H1 (cell line): Measurements from ENCODE around the gene YPEL5. TPM values are rescaled to one million over a fixed set of nuclear protein-coding genes. Genes with fewer than 3 reads are reported as not detected.

ENCODE experiments used
- CTCF ChIA-PET: fragments of 300-600 bp; sonication (Branson Sonifier 250); formaldehyde crosslinking; loops from one replicate; lab custom pipeline; 2021; ENCODE audit not compliant: partially characterized antibody; lab: Charles Lee
- POLR2A ChIA-PET: fragments of 300-600 bp; sonication (Branson Sonifier 250); formaldehyde crosslinking; loops from one replicate; lab custom pipeline; 2021; ENCODE audit warnings: inconsistent platforms; ENCODE audit not compliant: partially characterized antibody; lab: Charles Lee
- DNase-seq, 2 experiments: peaks; one replicate each; pipeline versions ENCODE4 v3.0.0 to v3.0.0-alpha.2; 2010 to 2022; ENCODE audit warnings: low spot score in 2 of 2, low read depth in 1 of 2, mixed read lengths in 1 of 2
- FAIRE-seq: peaks from 2 replicates; lab custom pipeline; 2011; peaks lifted over from hg19 to GRCh38; lab: Jason Lieb, UNC
- H2AFZ ChIP-seq: 2 replicates; pipeline ENCODE4 v1.8.1; 2012; ENCODE audit warnings: low read length, inconsistent platforms
- H2AK5ac ChIP-seq: 2 replicates; pipeline ENCODE4 v1.6.1; 2013; ENCODE audit warnings: low read depth, low read length
- H2BK120ac ChIP-seq: replicated peaks from 2 replicates; pipeline ENCODE3; 2013; ENCODE audit warnings: low read depth, low read length, inconsistent platforms
- H2BK12ac ChIP-seq: 2 replicates; pipeline ENCODE4 v1.6.1; 2013; ENCODE audit warnings: low read depth, low read length
- H2BK15ac ChIP-seq: 2 replicates; pipeline ENCODE4 v1.6.1; 2013; ENCODE audit warnings: low read length
- H2BK20ac ChIP-seq: 2 replicates; pipeline ENCODE4 v1.6.1; 2013; ENCODE audit warnings: low read length
- H2BK5ac ChIP-seq: 2 replicates; pipeline ENCODE4 v1.6.1; 2013; ENCODE audit warnings: low read depth, low read length
- H3K14ac ChIP-seq: 2 replicates; pipeline ENCODE4 v1.6.1; 2013; ENCODE audit warnings: inconsistent platforms; ENCODE audit not compliant: insufficient read length
- H3K18ac ChIP-seq: 2 replicates; pipeline ENCODE4 v1.6.1; 2013; ENCODE audit warnings: low read length; ENCODE audit errors: extremely low read depth
- H3K23ac ChIP-seq: 2 replicates; pipeline ENCODE4 v1.6.1; 2013; ENCODE audit warnings: inconsistent platforms; ENCODE audit not compliant: insufficient read length
- H3K23me2 ChIP-seq: 2 replicates; pipeline ENCODE4 v1.6.1; 2013; ENCODE audit warnings: low read depth, low read length
- H3K27ac ChIP-seq: 2 replicates; pipeline ENCODE4 v1.6.1; 2011; ENCODE audit warnings: low read depth, low read length, inconsistent platforms
- H3K27me3 ChIP-seq, 4 experiments: replicated peaks in 1 of 4; 1 replicate in 1 of 4; 2 replicates in 3 of 4; pipeline versions ENCODE4 v1.6.1 to v1.8.1; 2011 to 2013; ENCODE audit warnings: low read length in 3 of 4, mild to moderate bottlenecking in 3 of 4, inconsistent platforms in 2 of 4, mixed read lengths in 2 of 4, moderate library complexity in 1 of 4; ENCODE audit not compliant: control insufficient read depth in 3 of 4, insufficient read depth in 3 of 4; ENCODE audit errors: extremely low read depth in 1 of 4
- H3K36me3 ChIP-seq, 4 experiments: 2 replicates each; pipeline versions ENCODE4 v1.6.1 to v1.8.1; 2011 to 2013; ENCODE audit warnings: mild to moderate bottlenecking in 4 of 4, low read length in 3 of 4, moderate library complexity in 2 of 4, control low read depth in 1 of 4, inconsistent platforms in 1 of 4; ENCODE audit not compliant: insufficient read depth in 4 of 4, control insufficient read depth in 2 of 4
- H3K4ac ChIP-seq: replicated peaks from 2 replicates; pipeline ENCODE3; 2013; ENCODE audit warnings: low read length, low read depth, mixed read lengths, inconsistent platforms; ENCODE audit not compliant: insufficient read length
- H3K4me1 ChIP-seq, 4 experiments: replicated peaks in 1 of 4; 1 replicate in 1 of 4; 2 replicates in 3 of 4; pipeline versions ENCODE4 v1.6.1 to v1.8.1; 2011 to 2013; ENCODE audit warnings: low read length in 3 of 4, inconsistent platforms in 2 of 4, mixed read lengths in 1 of 4; ENCODE audit not compliant: insufficient read depth in 4 of 4, control insufficient read depth in 3 of 4
- H3K4me2 ChIP-seq, 2 experiments: 2 replicates each; pipeline versions ENCODE4 v1.6.1 to v1.8.1; 2011 to 2013; ENCODE audit warnings: low read depth in 2 of 2, low read length in 2 of 2, control low read depth in 1 of 2, inconsistent platforms in 1 of 2, mild to moderate bottlenecking in 1 of 2; ENCODE audit not compliant: insufficient read depth in 1 of 2
- H3K4me3 ChIP-seq, 4 experiments: fragments of 200-600, 300-600 bp in 1 of 4; sonication (generic), shearing (Covaris generic), sonication (Bioruptor Twin) in 1 of 4; 2 replicates each; pipeline versions ENCODE4 v1.5.1 to v1.8.1; 2011 to 2016; ENCODE audit warnings: low read length in 4 of 4, low read depth in 3 of 4, control low read depth in 2 of 4, inconsistent platforms in 2 of 4, mild to moderate bottlenecking in 2 of 4, mixed read lengths in 1 of 4, moderate library complexity in 1 of 4; ENCODE audit not compliant: insufficient read depth in 2 of 4; ENCODE audit errors: extremely low read depth in 1 of 4
- H3K56ac ChIP-seq: replicated peaks from 2 replicates; pipeline ENCODE3; 2013; ENCODE audit warnings: low read depth, mild to moderate bottlenecking, mixed read lengths, low read length, inconsistent platforms; ENCODE audit not compliant: insufficient read length
- H3K79me1 ChIP-seq: 2 replicates; pipeline ENCODE4 v1.6.1; 2013; ENCODE audit warnings: low read depth, low read length, control low read depth
- H3K79me2 ChIP-seq, 2 experiments: 2 replicates each; pipeline versions ENCODE4 v1.6.1 to v1.8.1; 2012 to 2013; ENCODE audit warnings: low read length in 2 of 2, mild to moderate bottlenecking in 2 of 2, inconsistent platforms in 1 of 2; ENCODE audit not compliant: insufficient read depth in 2 of 2, control insufficient read depth in 1 of 2
- H3K9ac ChIP-seq, 4 experiments: replicated peaks in 1 of 4; 1 replicate in 1 of 4; 2 replicates in 3 of 4; pipeline versions ENCODE4 v1.6.1 to v1.8.1; 2011 to 2013; ENCODE audit warnings: low read depth in 3 of 4, low read length in 3 of 4, control low read depth in 2 of 4, mild to moderate bottlenecking in 2 of 4, moderate library complexity in 2 of 4, inconsistent platforms in 1 of 4; ENCODE audit errors: extremely low read depth in 1 of 4
- H3K9me3 ChIP-seq, 2 experiments: 2 replicates each; pipeline versions ENCODE4 v1.6.1 to v1.8.1; 2012 to 2013; ENCODE audit warnings: mild to moderate bottlenecking in 2 of 2, moderate library complexity in 2 of 2, control low read depth in 1 of 2, inconsistent platforms in 1 of 2, low read depth in 1 of 2, low read length in 1 of 2, mixed read lengths in 1 of 2; ENCODE audit not compliant: insufficient read depth in 2 of 2
- H4K20me1 ChIP-seq, 2 experiments: replicated peaks in 1 of 2; 2 replicates each; pipeline versions ENCODE3 to v1.8.1; 2011 to 2013; ENCODE audit warnings: inconsistent platforms in 2 of 2, low read length in 2 of 2, mild to moderate bottlenecking in 1 of 2; ENCODE audit not compliant: insufficient read depth in 2 of 2, control insufficient read depth in 1 of 2
- H4K5ac ChIP-seq: 2 replicates; pipeline ENCODE4 v1.6.1; 2013; ENCODE audit warnings: low read length, low read depth, mixed read lengths, inconsistent platforms; ENCODE audit not compliant: insufficient read length
- H4K8ac ChIP-seq: 2 replicates; pipeline ENCODE4 v1.8.0; 2013; ENCODE audit warnings: mild to moderate bottlenecking, moderate library complexity, low read length, inconsistent platforms; ENCODE audit not compliant: insufficient read depth; ENCODE audit errors: extremely low read depth
- H4K91ac ChIP-seq: replicated peaks from 2 replicates; pipeline ENCODE3; 2013; ENCODE audit warnings: low read length, mixed read lengths, inconsistent platforms; ENCODE audit not compliant: insufficient read length
- ASH2L ChIP-seq: fragments of 200-600, 300-600 bp; sonication (generic); IDR thresholded peaks from one replicate; pipeline ENCODE4 v1.7.1; 2017; ENCODE audit warnings: low read length
- CBX8 ChIP-seq: fragments of 300-800, 300-1000 bp; sonication (generic); IDR thresholded peaks from 2 replicates; pipeline ENCODE4 v1.7.1; 2016; ENCODE audit warnings: low read depth, low read length, borderline replicate concordance
- CTBP2 ChIP-seq: IDR thresholded peaks from 2 replicates; pipeline ENCODE4 v1.7.0; 2011; ENCODE audit warnings: borderline replicate concordance, mild to moderate bottlenecking, moderate library complexity, mixed read lengths, low read length; ENCODE audit not compliant: insufficient read depth, insufficient read length
- EZH2 ChIP-seq: fragments of 200-600 bp; sonication (generic); IDR thresholded peaks from 2 replicates; pipeline ENCODE4 v1.7.1; 2012; ENCODE audit warnings: low read depth, mild to moderate bottlenecking, moderate library complexity, low read length, inconsistent platforms; ENCODE audit not compliant: severe bottlenecking
- NANOG ChIP-seq: IDR thresholded peaks from 2 replicates; pipeline ENCODE4 v1.6.1; 2011; ENCODE audit warnings: low read length, low read depth, mild to moderate bottlenecking, inconsistent platforms; ENCODE audit not compliant: insufficient read depth, poor library complexity, severe bottlenecking
- RNF2 ChIP-seq: fragments of 200-900, 300-1000 bp; sonication (generic); IDR thresholded peaks from 2 replicates; pipeline ENCODE4 v1.7.1; 2016; ENCODE audit warnings: borderline replicate concordance, low read depth, mild to moderate bottlenecking, antibody characterized with exemption, low read length; ENCODE audit not compliant: poor library complexity, severe bottlenecking; ENCODE audit errors: missing control alignments
- TAF1 ChIP-seq: IDR thresholded peaks from 2 replicates; pipeline ENCODE4 v1.6.1; 2011; ENCODE audit warnings: mild to moderate bottlenecking, low read depth, low read length
- WGBS, 2 experiments: shearing (Covaris generic) in 1 of 2; methylation state at CpG; one replicate each; pipeline versions ENCODE4 v1.1.6 to v1.1.7; 2013 to 2015; ENCODE audit warnings: low lambda C conversion rate in 2 of 2, mixed read lengths in 2 of 2, inconsistent platforms in 1 of 2, low coverage in 1 of 2, missing lambda C conversion rate in 1 of 2; ENCODE audit not compliant: insufficient replicate concordance in 2 of 2, insufficient coverage in 1 of 2, insufficient read length in 1 of 2; ENCODE audit errors: extremely low coverage in 1 of 2, missing lambda C conversion rate in 1 of 2; 5-methylcytosine and 5-hydroxymethylcytosine counted together
- polyA plus RNA-seq, 7 experiments: library from polyadenylated mRNA; depleted of rRNA in 3 of 7; stranded (reverse) in 5 of 7; unstranded in 2 of 7; fragments of >200 nt in 5 of 7; fragments of 200-250 nt in 2 of 7; gene quantifications; 1 replicate in 5 of 7; 2 replicates in 1 of 7; 4 replicates in 1 of 7; pipeline versions ENCODE4 v1.2.1 to v1.2.3, GENCODE V29; 2011 to 2013; ENCODE audit warnings: missing spikeins in 2 of 7, mixed read lengths in 2 of 7
- total RNA-seq: library from RNA; stranded (reverse); fragmentation: NEBNext Ultra II Directional; extraction: Animal tissue kit (Norgen Biotek cat#: 25700); gene quantifications from 2 replicates; pipeline ENCODE4 v1.2.1, GENCODE V29; 2021

Gene YPEL5
- total and polyA plus RNA-seq, 2 of the 8 experiments (the other 6 are each of a cell fraction or from before 2014, with no cell fraction given): 18.5 to 28.0 TPM

DNA sequence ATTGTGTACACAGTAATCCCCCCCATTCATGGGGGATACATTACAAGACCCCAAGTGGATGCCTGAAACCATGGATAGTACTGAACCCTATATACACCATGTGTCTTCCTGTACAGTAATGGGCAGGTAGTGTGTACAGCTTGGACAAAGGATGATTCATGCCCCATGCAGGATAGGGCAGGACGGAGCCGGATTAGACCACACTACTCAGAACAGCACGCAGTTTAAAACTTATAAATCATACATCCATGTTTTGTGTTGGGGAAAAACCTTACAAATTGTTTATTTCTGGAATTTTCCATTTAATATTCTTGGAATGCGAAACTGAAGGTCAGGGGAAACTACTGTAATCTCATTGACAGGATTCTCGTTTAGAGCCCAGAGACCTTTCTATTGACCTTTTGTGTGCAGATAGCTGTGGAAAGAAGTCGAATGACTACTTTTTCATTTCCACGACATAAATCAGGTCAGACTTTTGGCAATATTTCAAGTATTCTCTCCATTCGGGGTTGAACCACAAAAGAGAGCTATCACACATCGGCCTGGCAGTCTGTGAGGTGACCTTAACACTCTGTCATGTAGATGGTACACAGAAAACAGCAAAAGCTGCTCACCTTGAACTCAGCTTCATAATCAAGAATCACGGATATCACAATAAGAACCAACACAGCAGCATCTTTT lies 9.9 kb upstream of the YPEL5 start:
- no peaks in the 10 kb centered on the region for H4K20me1 ChIP-seq
- H3K36me3 ChIP-seq: no peaks in the 10 kb centered on the region
- H2BK12ac ChIP-seq: no peak overlapping the region
- no peak overlapping the region for H2BK20ac ChIP-seq
- H3K79me2 ChIP-seq: no peaks in the 10 kb centered on the region
- H3K79me1 ChIP-seq: no peaks in the 10 kb centered on the region
- no peaks in the 10 kb centered on the region for H3K9me3 ChIP-seq
- H3K4me1 ChIP-seq: no peaks in the 10 kb centered on the region
- no peak overlapping the region for H3K56ac ChIP-seq
- no peak overlapping the region for H4K5ac ChIP-seq
- no peak for FAIRE-seq
- no peak overlapping the region for H3K4me2 ChIP-seq
- DNase-seq: no peak
- no peak overlapping the region for H2BK15ac ChIP-seq
- peaks cover 0 to 1% (median 0%) of the 10 kb centered on the region in 4 experiments; a peak in 1 of 7 replicates for H3K27me3 ChIP-seq
- H2AK5ac ChIP-seq: no peak overlapping the region
- H2BK120ac ChIP-seq: no peak overlapping the region
- no peaks in the 10 kb centered on the region for H3K23me2 ChIP-seq
- POLR2A ChIA-PET: interaction anchor here (0.9 kb wide), 1 partner anchor 9 kb away, joined by 3 read pairs; no protein-coding TSS in a partner anchor
- CTCF ChIA-PET: interaction anchor here (0.5 to 1.2 kb wide), 2 partner anchors 461 to 842 kb away, joined by 3 to 4 read pairs; no protein-coding TSS in a partner anchor
- no peak overlapping the region for H3K4me3 ChIP-seq
- H2BK5ac ChIP-seq: no peak overlapping the region
- no peak overlapping the region for H3K9ac ChIP-seq
- H3K14ac ChIP-seq: no peak overlapping the region
- no peak overlapping the region for H3K18ac ChIP-seq
- no peak overlapping the region for H3K4ac ChIP-seq
- H3K23ac ChIP-seq: no peak overlapping the region
- H4K8ac ChIP-seq: no peak overlapping the region
- 92% methylated on average over 10 of the region's 10 CpGs; no CpG with 5 or more reads in 1 of the 2 experiments for WGBS, 2 experiments
- no peak overlapping the region for H2AFZ ChIP-seq
- no peak for TF ChIP-seq NANOG
- TF ChIP-seq TAF1: no peak
- no peak for TF ChIP-seq CBX8
- no peak for TF ChIP-seq EZH2
- TF ChIP-seq CTBP2: no peak
- no peak for TF ChIP-seq ASH2L
- no peak for TF ChIP-seq RNF2
- H4K91ac ChIP-seq: no peak overlapping the region
- no peak overlapping the region for H3K27ac ChIP-seq
